ENCODE results near the gene RNASEH2C.
"Not testable (repeated sequence)": the region's sequence is repeated elsewhere in the genome, so short reads cannot be mapped to it uniquely, and the experiment has no call there.

The RNASEH2C gene

GRCh38 chr11:65703846-65704245 lies 16.8 kb downstream of the RNASEH2C start:
- Histone ChIP-seq H3K27me3 (ENCODE audit: low read depth, low read length) (no peaks in the 10 kb centered on the region), H3K36me3 (ENCODE audit: control insufficient read depth in 1 of 2, insufficient read depth in 2 of 2, low read length in 2 of 2) (no peaks in the 10 kb centered on the region), H3K27ac (ENCODE audit: low read length) (no peak overlapping the region), H3K4me3 (ENCODE audit: low read depth in 1 of 2, low read length in 2 of 2) (no peak overlapping the region), H3K4me1 (ENCODE audit: control insufficient read depth in 1 of 2, insufficient read depth in 2 of 2, low read length in 2 of 2) (peaks cover 0 to 5% of the 10 kb centered on the region in 2 donors), H3K9me3 (ENCODE audit: control insufficient read depth in 1 of 2, low read length in 2 of 2) (no peaks in the 10 kb centered on the region)

GRCh38 chr11:65701686-65702085 lies 18.9 kb downstream of the RNASEH2C start:
- Histone ChIP-seq H3K4me1 (ENCODE audit: control insufficient read depth in 1 of 2, insufficient read depth in 2 of 2, low read length in 2 of 2) (peaks cover 0 to 5% of the 10 kb centered on the region in 2 donors), H3K27ac (ENCODE audit: low read length) (no peak overlapping the region)

GRCh38 chr11:65700399-65700798 lies 20.2 kb downstream of the RNASEH2C start:
- no peak overlapping the region for H3K4me3 ChIP-seq (ENCODE audit: low read depth in 1 of 2, low read length in 2 of 2)
- peaks cover 0 to 9% of the 10 kb centered on the region in 2 donors for H3K4me1 ChIP-seq (ENCODE audit: control insufficient read depth in 1 of 2, insufficient read depth in 2 of 2, low read length in 2 of 2)
- H3K36me3 ChIP-seq (ENCODE audit: control insufficient read depth in 1 of 2, insufficient read depth in 2 of 2, low read length in 2 of 2): no peaks in the 10 kb centered on the region
- H3K9me3 ChIP-seq (ENCODE audit: control insufficient read depth in 1 of 2, low read length in 2 of 2): no peaks in the 10 kb centered on the region
- H3K27ac ChIP-seq (ENCODE audit: low read length): no peak overlapping the region
- H3K27me3 ChIP-seq (ENCODE audit: low read depth, low read length): no peaks in the 10 kb centered on the region

More at GRCh38 chr11:65701686-65702085, 18.9 kb downstream of the RNASEH2C start:
- Histone ChIP-seq H3K36me3 (ENCODE audit: control insufficient read depth in 1 of 2, insufficient read depth in 2 of 2, low read length in 2 of 2) (no peaks in the 10 kb centered on the region), H3K4me3 (ENCODE audit: low read depth in 1 of 2, low read length in 2 of 2) (no peak overlapping the region), H3K9me3 (ENCODE audit: control insufficient read depth in 1 of 2, low read length in 2 of 2) (no peaks in the 10 kb centered on the region), H3K27me3 (ENCODE audit: low read depth, low read length) (no peaks in the 10 kb centered on the region)

DNA sequence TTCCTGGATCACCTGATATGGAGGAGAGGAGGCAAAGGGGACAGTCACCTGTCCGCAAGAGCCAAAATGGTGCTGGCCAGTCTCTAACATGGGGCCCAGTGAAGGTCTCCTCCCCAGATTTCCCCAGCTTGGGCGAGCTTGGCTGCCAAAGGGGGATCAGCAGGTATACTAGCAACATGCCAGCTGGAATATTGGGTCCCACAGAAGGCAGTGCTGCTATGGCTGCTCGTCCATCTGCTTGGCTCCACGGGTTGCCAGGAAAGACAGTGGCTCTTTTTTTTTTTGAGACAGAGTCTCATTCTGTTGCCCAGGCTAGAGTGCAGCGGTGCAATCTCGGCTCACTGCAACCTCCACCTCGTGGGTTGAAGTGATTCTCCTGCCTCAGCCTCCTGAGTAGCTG lies 21.3 kb downstream of the RNASEH2C start:
- H3K27ac ChIP-seq (ENCODE audit: low read length): no peak overlapping the region
- H3K4me3 ChIP-seq (ENCODE audit: low read depth in 1 of 2, low read length in 2 of 2): no peak overlapping the region

DNA sequence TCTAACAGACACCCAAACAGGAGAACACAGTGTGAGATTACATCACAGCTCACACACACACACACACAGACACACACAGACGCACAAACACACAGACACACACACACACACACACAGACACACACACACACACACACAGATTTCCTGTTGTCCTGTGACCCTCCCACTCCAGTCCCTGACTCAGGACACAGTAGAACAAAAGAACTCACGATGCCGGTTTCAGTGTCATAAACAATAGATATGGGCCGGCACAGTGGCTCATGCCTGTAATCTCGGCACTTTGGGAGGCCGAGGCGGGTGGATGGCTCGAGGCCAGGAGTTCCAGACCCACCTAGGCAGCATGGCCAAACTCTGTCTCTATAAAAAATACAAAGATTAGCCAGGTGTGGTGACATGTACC lies 22.4 kb downstream of the RNASEH2C start:
- peaks cover 0 to 10% of the 10 kb centered on the region in 2 donors for H3K4me1 ChIP-seq (ENCODE audit: control insufficient read depth in 1 of 2, insufficient read depth in 2 of 2, low read length in 2 of 2)
- H3K27me3 ChIP-seq (ENCODE audit: low read depth, low read length): no peaks in the 10 kb centered on the region
- no peaks in the 10 kb centered on the region for H3K36me3 ChIP-seq (ENCODE audit: control insufficient read depth in 1 of 2, insufficient read depth in 2 of 2, low read length in 2 of 2)
- H3K9me3 ChIP-seq (ENCODE audit: control insufficient read depth in 1 of 2, low read length in 2 of 2): no peaks in the 10 kb centered on the region
- no peak overlapping the region for H3K27ac ChIP-seq (ENCODE audit: low read length)
- no peak overlapping the region for H3K4me3 ChIP-seq (ENCODE audit: low read depth in 1 of 2, low read length in 2 of 2)

More for the DNA sequence above, 21.3 kb downstream of the RNASEH2C start:
- H3K9me3 ChIP-seq (ENCODE audit: control insufficient read depth in 1 of 2, low read length in 2 of 2): no peaks in the 10 kb centered on the region
- peaks cover 0 to 10% of the 10 kb centered on the region in 2 donors for H3K4me1 ChIP-seq (ENCODE audit: control insufficient read depth in 1 of 2, insufficient read depth in 2 of 2, low read length in 2 of 2)
- no peaks in the 10 kb centered on the region for H3K36me3 ChIP-seq (ENCODE audit: control insufficient read depth in 1 of 2, insufficient read depth in 2 of 2, low read length in 2 of 2)
- H3K27me3 ChIP-seq (ENCODE audit: low read depth, low read length): no peaks in the 10 kb centered on the region

DNA sequence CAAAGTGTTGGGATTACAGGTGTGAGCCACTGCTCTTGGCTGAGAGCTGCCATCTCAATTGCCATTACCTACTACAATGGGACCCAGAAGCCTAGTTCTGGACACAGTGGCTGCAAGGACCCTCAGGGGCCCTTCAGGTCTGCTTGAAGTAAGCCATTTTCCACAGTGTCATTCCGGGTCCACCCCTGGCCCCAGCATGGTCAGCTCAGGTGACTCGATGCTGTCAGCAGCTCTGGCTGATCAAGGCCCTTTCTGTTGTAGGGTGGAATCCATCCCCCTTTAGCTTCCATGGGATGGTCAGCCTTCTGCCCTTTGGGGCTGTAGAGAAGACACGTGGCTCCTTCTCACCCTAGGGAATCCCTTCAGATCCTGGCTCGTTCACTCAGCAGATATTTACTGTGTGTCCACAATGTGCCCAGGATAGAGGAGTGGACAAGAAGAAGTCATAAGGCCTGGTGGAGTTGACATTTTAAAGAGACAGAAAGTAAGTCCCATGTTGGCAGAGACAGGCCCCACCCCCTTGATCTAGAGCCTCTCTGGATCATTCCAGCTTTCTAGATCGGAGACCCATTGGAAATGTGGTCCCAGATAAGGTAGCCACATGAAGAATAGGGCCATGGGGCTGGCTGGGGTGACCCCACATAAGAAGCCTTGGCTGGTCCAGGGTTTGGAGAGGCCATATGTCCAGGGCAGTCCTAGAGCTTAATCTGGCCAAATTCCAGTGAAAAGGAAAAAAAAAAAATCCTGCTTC lies 23.6 kb downstream of the RNASEH2C start:
- no peak overlapping the region for H3K4me3 ChIP-seq (ENCODE audit: low read depth in 1 of 2, low read length in 2 of 2)
- no peak overlapping the region for H3K27ac ChIP-seq (ENCODE audit: low read length)

DNA sequence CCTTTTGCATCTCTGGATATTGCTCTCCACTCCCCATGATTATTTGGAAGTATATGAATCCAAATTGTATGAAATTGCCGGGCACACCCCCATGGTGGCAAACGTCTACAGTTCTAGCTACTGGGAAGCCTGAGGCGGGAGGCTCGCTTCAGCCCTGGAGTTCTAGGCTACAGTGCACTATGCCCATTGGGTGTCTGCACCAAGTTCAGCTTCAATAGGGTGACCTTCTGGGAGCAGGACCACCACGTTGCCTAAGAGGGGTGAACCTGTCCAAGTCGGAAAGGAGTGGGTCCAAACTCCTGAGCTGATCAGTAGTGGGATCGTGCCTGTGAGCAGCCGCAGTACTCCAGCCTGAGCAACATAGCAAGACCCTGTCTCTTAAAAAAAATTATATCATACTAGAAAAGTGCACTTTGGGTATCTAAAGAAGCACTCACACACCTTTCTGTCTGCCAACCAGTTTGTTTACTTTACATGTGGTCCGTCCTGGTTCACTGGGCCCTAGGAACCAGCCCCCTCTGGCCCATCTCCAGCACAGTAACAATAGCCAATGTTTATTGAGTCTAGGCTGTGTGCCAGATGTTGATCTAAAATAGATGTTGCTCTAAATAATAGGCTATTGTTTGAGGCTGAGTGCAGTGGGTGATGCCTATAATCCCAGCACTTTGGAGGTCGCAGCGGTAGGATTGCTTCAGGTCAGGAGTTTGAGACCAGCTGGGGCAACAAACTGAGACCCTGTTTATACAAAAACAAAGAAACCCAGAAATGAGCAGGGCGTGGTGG lies 24.9 kb downstream of the RNASEH2C start:
- Histone ChIP-seq H3K27ac (ENCODE audit: low read length) (no peak overlapping the region), H3K9me3 (ENCODE audit: control insufficient read depth in 1 of 2, low read length in 2 of 2) (no peaks in the 10 kb centered on the region), H3K36me3 (ENCODE audit: control insufficient read depth in 1 of 2, insufficient read depth in 2 of 2, low read length in 2 of 2) (no peaks in the 10 kb centered on the region), H3K4me1 (ENCODE audit: control insufficient read depth in 1 of 2, insufficient read depth in 2 of 2, low read length in 2 of 2) (peaks cover 0 to 10% of the 10 kb centered on the region in 2 donors), H3K4me3 (ENCODE audit: low read depth in 1 of 2, low read length in 2 of 2) (no peak overlapping the region), H3K27me3 (ENCODE audit: low read depth, low read length) (no peaks in the 10 kb centered on the region)

More for the DNA sequence above, 23.6 kb downstream of the RNASEH2C start:
- no peaks in the 10 kb centered on the region for H3K36me3 ChIP-seq (ENCODE audit: control insufficient read depth in 1 of 2, insufficient read depth in 2 of 2, low read length in 2 of 2)
- peaks cover 0 to 10% of the 10 kb centered on the region in 2 donors for H3K4me1 ChIP-seq (ENCODE audit: control insufficient read depth in 1 of 2, insufficient read depth in 2 of 2, low read length in 2 of 2)
- H3K27me3 ChIP-seq (ENCODE audit: low read depth, low read length): no peaks in the 10 kb centered on the region
- no peaks in the 10 kb centered on the region for H3K9me3 ChIP-seq (ENCODE audit: control insufficient read depth in 1 of 2, low read length in 2 of 2)

- Histone ChIP-seq H3K27ac (ENCODE audit: low read length) (no peak overlapping the region), H3K4me3 (ENCODE audit: low read depth in 1 of 2, low read length in 2 of 2) (no peak overlapping the region), H3K4me1 (ENCODE audit: control insufficient read depth in 1 of 2, insufficient read depth in 2 of 2, low read length in 2 of 2) (peaks cover 0 to 10% of the 10 kb centered on the region in 2 donors), H3K9me3 (ENCODE audit: control insufficient read depth in 1 of 2, low read length in 2 of 2) (no peaks in the 10 kb centered on the region), H3K27me3 (ENCODE audit: low read depth, low read length) (no peaks in the 10 kb centered on the region), H3K36me3 (ENCODE audit: control insufficient read depth in 1 of 2, insufficient read depth in 2 of 2, low read length in 2 of 2) (no peaks in the 10 kb centered on the region)
Observed at GRCh38 chr11:65692367-65692766, 28.2 kb downstream of the RNASEH2C start.

GRCh38 chr11:65691847-65692246 lies 28.8 kb downstream of the RNASEH2C start:
- H3K4me1 ChIP-seq (ENCODE audit: control insufficient read depth in 1 of 2, insufficient read depth in 2 of 2, low read length in 2 of 2); H3K4me3 ChIP-seq (ENCODE audit: low read depth in 1 of 2, low read length in 2 of 2); H3K9me3 ChIP-seq (ENCODE audit: control insufficient read depth in 1 of 2, low read length in 2 of 2); H3K36me3 ChIP-seq (ENCODE audit: control insufficient read depth in 1 of 2, insufficient read depth in 2 of 2, low read length in 2 of 2); H3K27ac ChIP-seq (ENCODE audit: low read length); H3K27me3 ChIP-seq (ENCODE audit: low read depth, low read length): not testable (repeated sequence)

GRCh38 chr11:65685981-65686380 lies 34.6 kb downstream of the RNASEH2C start:
- Histone ChIP-seq H3K36me3 (ENCODE audit: control insufficient read depth in 1 of 2, insufficient read depth in 2 of 2, low read length in 2 of 2) (no peaks in the 10 kb centered on the region), H3K4me1 (ENCODE audit: control insufficient read depth in 1 of 2, insufficient read depth in 2 of 2, low read length in 2 of 2) (no peaks in the 10 kb centered on the region), H3K4me3 (ENCODE audit: low read depth in 1 of 2, low read length in 2 of 2) (no peak overlapping the region), H3K9me3 (ENCODE audit: control insufficient read depth in 1 of 2, low read length in 2 of 2) (no peaks in the 10 kb centered on the region), H3K27me3 (ENCODE audit: low read depth, low read length) (no peaks in the 10 kb centered on the region), H3K27ac (ENCODE audit: low read length) (no peak overlapping the region)

GRCh38 chr11:65683480-65683879 lies 37.1 kb downstream of the RNASEH2C start:
- H3K4me1 ChIP-seq (ENCODE audit: control insufficient read depth in 1 of 2, insufficient read depth in 2 of 2, low read length in 2 of 2); H3K27me3 ChIP-seq (ENCODE audit: low read depth, low read length); H3K27ac ChIP-seq (ENCODE audit: low read length); H3K36me3 ChIP-seq (ENCODE audit: control insufficient read depth in 1 of 2, insufficient read depth in 2 of 2, low read length in 2 of 2); H3K4me3 ChIP-seq (ENCODE audit: low read depth in 1 of 2, low read length in 2 of 2); H3K9me3 ChIP-seq (ENCODE audit: control insufficient read depth in 1 of 2, low read length in 2 of 2): not testable (repeated sequence)

Data from muscle layer of duodenum (tissue), 2 donors.